ENCODE results near the gene ALDH1A3. TPM values are rescaled to one million over a fixed set of nuclear protein-coding genes. Genes with fewer than 3 reads are reported as not detected.

Gene ALDH1A3
- total RNA-seq, 1 donor = 54.6 TPM

DNA sequence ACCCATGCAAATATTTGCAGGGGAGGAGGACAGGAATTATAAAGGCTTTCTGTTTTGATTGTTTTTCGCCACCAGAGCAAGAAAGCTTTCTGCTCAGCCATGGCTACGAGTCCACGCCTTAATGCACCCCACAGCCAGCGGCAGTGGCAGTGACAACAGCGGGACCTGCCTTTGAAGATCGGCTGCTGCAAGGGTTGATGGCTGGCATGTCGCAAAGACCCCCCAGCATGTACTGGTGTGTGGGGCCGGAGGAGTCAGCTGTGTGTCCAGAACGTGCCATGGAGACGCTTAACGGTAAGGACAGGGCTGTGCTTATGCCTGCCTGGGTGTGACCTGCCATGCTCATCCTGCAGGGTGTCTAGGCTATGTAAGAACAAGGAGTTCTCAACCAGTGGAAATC, 44.8 kb downstream of the ALDH1A3 start:
- TF ChIP-seq, protein P1, sequence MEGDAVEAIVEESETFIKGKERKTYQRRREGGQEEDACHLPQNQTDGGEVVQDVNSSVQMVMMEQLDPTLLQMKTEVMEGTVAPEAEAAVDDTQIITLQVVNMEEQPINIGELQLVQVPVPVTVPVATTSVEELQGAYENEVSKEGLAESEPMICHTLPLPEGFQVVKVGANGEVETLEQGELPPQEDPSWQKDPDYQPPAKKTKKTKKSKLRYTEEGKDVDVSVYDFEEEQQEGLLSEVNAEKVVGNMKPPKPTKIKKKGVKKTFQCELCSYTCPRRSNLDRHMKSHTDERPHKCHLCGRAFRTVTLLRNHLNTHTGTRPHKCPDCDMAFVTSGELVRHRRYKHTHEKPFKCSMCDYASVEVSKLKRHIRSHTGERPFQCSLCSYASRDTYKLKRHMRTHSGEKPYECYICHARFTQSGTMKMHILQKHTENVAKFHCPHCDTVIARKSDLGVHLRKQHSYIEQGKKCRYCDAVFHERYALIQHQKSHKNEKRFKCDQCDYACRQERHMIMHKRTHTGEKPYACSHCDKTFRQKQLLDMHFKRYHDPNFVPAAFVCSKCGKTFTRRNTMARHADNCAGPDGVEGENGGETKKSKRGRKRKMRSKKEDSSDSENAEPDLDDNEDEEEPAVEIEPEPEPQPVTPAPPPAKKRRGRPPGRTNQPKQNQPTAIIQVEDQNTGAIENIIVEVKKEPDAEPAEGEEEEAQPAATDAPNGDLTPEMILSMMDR (IDR thresholded peaks at IDR 0.05; ENCODE audit: extremely low read depth, low read depth, low read length) = no peak

DNA sequence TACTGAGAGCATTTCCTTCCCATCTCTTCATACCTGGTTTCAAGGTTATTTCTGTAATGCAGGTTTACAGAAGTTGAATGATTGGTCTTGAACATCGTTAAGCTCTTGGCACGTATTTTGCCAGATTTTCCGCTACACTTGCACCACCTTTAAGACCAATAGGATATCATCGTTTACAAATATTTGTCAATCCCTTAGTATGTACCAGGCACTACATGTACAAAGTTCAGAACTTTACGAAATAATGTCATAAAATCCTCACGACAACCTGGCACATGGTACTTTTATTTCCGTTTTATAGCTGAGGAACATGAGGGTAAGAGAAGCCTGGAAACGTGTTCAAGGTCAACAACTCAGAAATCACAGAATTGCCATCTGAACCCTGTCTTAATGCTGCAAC, 45.8 kb downstream of the ALDH1A3 start:
- H3K36me3 ChIP-seq (ENCODE audit: insufficient read depth, low read length) = peaks cover 26% of the 10 kb centered on the region

More for the DNA sequence above, 44.8 kb downstream of the ALDH1A3 start:
- no peak overlapping the region for H3K27ac ChIP-seq (ENCODE audit: low read depth, low read length)
- no peak overlapping the region for H3K4me2 ChIP-seq (ENCODE audit: insufficient read depth, low read length)
- peaks cover 26% of the 10 kb centered on the region for H3K36me3 ChIP-seq (ENCODE audit: insufficient read depth, low read length)
- peaks cover 11% of the 10 kb centered on the region for H3K4me1 ChIP-seq (ENCODE audit: insufficient read depth, low read length)
- H3K9me3 ChIP-seq (ENCODE audit: low read depth, low read length) = no peaks in the 10 kb centered on the region
- H4K20me1 ChIP-seq (ENCODE audit: insufficient read depth, low read length) = peaks cover 4% of the 10 kb centered on the region
- no peaks in the 10 kb centered on the region for H3K27me3 ChIP-seq (ENCODE audit: insufficient read depth, low read length)
- no peak overlapping the region for H2AFZ ChIP-seq (ENCODE audit: low read length)
- H3K79me2 ChIP-seq (ENCODE audit: insufficient read depth, low read length) = peaks cover 47% of the 10 kb centered on the region
- no peak overlapping the region for H3K4me3 ChIP-seq (ENCODE audit: insufficient read depth, low read length)
- DNase-seq (ENCODE audit: insufficient read length, low spot score, missing footprints) = no peak

DNA sequence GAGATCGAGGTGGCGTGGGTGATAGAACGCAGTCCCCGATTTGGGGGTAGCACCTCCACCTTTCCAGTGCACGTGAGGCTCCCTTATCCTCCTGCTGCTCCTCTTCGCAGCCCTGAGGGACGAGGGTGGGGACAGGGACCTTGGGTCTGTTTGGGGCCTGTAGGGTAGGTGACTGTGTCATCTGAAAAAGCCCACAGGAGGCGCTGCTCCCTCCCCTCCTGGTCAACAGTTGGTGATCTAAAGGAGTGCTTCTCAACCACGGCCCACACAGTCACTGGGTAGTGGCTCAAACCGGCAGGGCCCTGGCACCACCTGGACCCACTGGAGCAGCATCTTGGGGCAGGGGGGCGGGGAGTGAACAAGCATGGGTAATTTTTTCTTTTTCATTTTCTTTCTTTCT, 46.6 kb downstream of the ALDH1A3 start:
- Histone ChIP-seq H3K9me3 (ENCODE audit: low read depth, low read length) (no peaks in the 10 kb centered on the region), H3K36me3 (ENCODE audit: insufficient read depth, low read length) (peaks cover 26% of the 10 kb centered on the region), H3K4me1 (ENCODE audit: insufficient read depth, low read length) (peaks cover 3% of the 10 kb centered on the region), H3K4me2 (ENCODE audit: insufficient read depth, low read length) (no peak overlapping the region), H3K27me3 (ENCODE audit: insufficient read depth, low read length) (no peaks in the 10 kb centered on the region), H3K27ac (ENCODE audit: low read depth, low read length) (no peak overlapping the region), H4K20me1 (ENCODE audit: insufficient read depth, low read length) (no peaks in the 10 kb centered on the region), H3K79me2 (ENCODE audit: insufficient read depth, low read length) (peaks cover 30% of the 10 kb centered on the region), H2AFZ (ENCODE audit: low read length) (no peak overlapping the region), H3K4me3 (ENCODE audit: insufficient read depth, low read length) (no peak overlapping the region)
- TF ChIP-seq, protein P1 (IDR thresholded peaks at IDR 0.05; ENCODE audit: extremely low read depth, low read depth, low read length) = peak; percentile 11
- DNase-seq (ENCODE audit: insufficient read length, low spot score, missing footprints) = no peak

More for the DNA sequence above, 45.8 kb downstream of the ALDH1A3 start:
- H3K4me1 ChIP-seq (ENCODE audit: insufficient read depth, low read length) = peaks cover 5% of the 10 kb centered on the region
- no peak overlapping the region for H2AFZ ChIP-seq (ENCODE audit: low read length)
- H3K79me2 ChIP-seq (ENCODE audit: insufficient read depth, low read length) = peaks cover 38% of the 10 kb centered on the region
- H3K4me2 ChIP-seq (ENCODE audit: insufficient read depth, low read length) = no peak overlapping the region
- no peak overlapping the region for H3K4me3 ChIP-seq (ENCODE audit: insufficient read depth, low read length)
- H4K20me1 ChIP-seq (ENCODE audit: insufficient read depth, low read length) = peaks cover 4% of the 10 kb centered on the region
- TF ChIP-seq, protein P1 (IDR thresholded peaks at IDR 0.05; ENCODE audit: extremely low read depth, low read depth, low read length) = no peak
- H3K27me3 ChIP-seq (ENCODE audit: insufficient read depth, low read length) = no peaks in the 10 kb centered on the region
- no peaks in the 10 kb centered on the region for H3K9me3 ChIP-seq (ENCODE audit: low read depth, low read length)
- no peak overlapping the region for H3K27ac ChIP-seq (ENCODE audit: low read depth, low read length)
- no peak for DNase-seq (ENCODE audit: insufficient read length, low spot score, missing footprints)

DNA sequence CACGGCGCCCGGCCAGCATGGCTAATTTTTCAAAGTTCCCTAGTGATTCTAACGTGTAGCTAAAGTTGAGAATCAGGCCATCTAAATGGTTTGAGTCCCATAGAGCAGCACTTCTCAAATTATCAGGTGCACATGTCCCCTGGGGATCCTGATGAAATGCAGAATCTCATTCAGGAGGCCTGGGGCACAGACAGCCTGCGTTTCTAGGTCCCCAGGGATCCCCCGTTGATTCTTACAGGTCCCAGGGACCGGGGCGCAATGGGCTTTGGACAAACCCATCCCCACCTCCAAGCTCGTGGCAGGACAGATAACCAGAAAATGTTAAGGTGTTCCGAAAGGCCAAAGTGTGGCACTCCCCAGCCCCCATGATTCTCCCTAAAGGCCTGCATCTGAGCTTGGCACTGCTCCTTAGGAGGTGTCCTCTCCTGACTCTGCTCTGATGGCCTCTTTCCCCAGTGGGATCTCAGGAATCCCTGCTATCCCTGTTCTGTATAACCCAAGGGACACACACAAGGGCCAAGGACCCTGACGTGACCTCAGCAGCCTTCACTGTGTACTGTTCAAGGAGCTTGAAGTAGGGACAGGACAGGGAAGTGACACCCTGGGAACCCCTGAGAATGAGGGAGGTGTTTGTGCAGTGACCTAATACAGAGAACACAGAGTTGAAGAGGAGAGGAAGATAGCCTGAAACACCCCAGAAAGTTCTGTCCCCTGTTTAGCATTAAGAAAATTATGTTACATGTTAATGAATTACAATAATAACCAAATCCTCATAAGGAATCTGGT, 47.5 kb downstream of the ALDH1A3 start:
- Histone ChIP-seq H3K27ac (ENCODE audit: low read depth, low read length) (no peak overlapping the region), H4K20me1 (ENCODE audit: insufficient read depth, low read length) (no peaks in the 10 kb centered on the region), H2AFZ (ENCODE audit: low read length) (no peak overlapping the region), H3K27me3 (ENCODE audit: insufficient read depth, low read length) (no peaks in the 10 kb centered on the region), H3K9me3 (ENCODE audit: low read depth, low read length) (no peaks in the 10 kb centered on the region), H3K36me3 (ENCODE audit: insufficient read depth, low read length) (peaks cover 26% of the 10 kb centered on the region), H3K4me2 (ENCODE audit: insufficient read depth, low read length) (no peak overlapping the region), H3K4me3 (ENCODE audit: insufficient read depth, low read length) (no peak overlapping the region), H3K4me1 (ENCODE audit: insufficient read depth, low read length) (peaks cover 4% of the 10 kb centered on the region), H3K79me2 (ENCODE audit: insufficient read depth, low read length) (peaks cover 24% of the 10 kb centered on the region)
- DNase-seq (ENCODE audit: insufficient read length, low spot score, missing footprints) = no peak
- TF ChIP-seq, protein P1 (IDR thresholded peaks at IDR 0.05; ENCODE audit: extremely low read depth, low read depth, low read length) = no peak
